GM12878 (cell line): ENCODE results near the gene LCE3C. TPM values are rescaled to one million over a fixed set of nuclear protein-coding genes. Genes with fewer than 3 reads are reported as not detected.

Experiments
- ATAC-seq: fragments of 200-7000 bp; cut with Tn5 transposase; 3 replicates; pipeline ENCODE4 v1.9.1; 2020; ENCODE audit warnings: mild to moderate bottlenecking, moderate library complexity
- BruUV-seq: library from RNA; stranded (reverse); fragments of 400-500 nt; replicated peaks from 2 replicates; lab custom pipeline; 2021; lab: Mats Ljungman, UMichigan
- CTCF ChIA-PET: fragments of 300-600 bp; sonication (Branson Sonifier 250); formaldehyde crosslinking; extraction: SDS; loops from one replicate; lab custom pipeline; 2021; ENCODE audit warnings: inconsistent platforms; lab: Yijun Ruan, JAX
- POLR2A ChIA-PET: fragments of 350-600 bp; formaldehyde crosslinking; extraction: SDS; loops from one replicate; lab custom pipeline; 2021; ENCODE audit warnings: inconsistent platforms; lab: Charles Lee
- RAD21 ChIA-PET: fragments of 300-600 bp; sonication (Branson Sonifier 250); formaldehyde crosslinking; loops from one replicate; lab custom pipeline; 2023; ENCODE audit warnings: antibody characterized with exemption; ENCODE audit not compliant: unreplicated experiment; lab: Charles Lee
- SMC1A ChIA-PET: fragments of 300-600 bp; sonication (Branson Sonifier 250); formaldehyde crosslinking; loops from one replicate; lab custom pipeline; 2023; ENCODE audit not compliant: unreplicated experiment, uncharacterized antibody; lab: Charles Lee
- DNase-seq: peaks from one replicate; pipeline ENCODE4 v3.0.0-alpha.2; 2011; ENCODE audit warnings: low read depth, low spot score
- FAIRE-seq: peaks from 3 replicates; lab custom pipeline; 2011; peaks lifted over from hg19 to GRCh38; lab: Jason Lieb, UNC
- H2AFZ ChIP-seq: 2 replicates; pipeline ENCODE4 v1.6.0; 2011; ENCODE audit warnings: low read depth, low read length, control low read depth; ENCODE audit not compliant: control insufficient read depth
- H3K27ac ChIP-seq: 2 replicates; pipeline ENCODE4 v1.5.1; 2011; ENCODE audit warnings: control low read depth; ENCODE audit not compliant: control insufficient read depth, insufficient read depth
- H3K27me3 ChIP-seq, 2 experiments: replicated peaks in 1 of 2; 2 replicates each; pipeline versions ENCODE4 v1.6.0 to v1.6.1; 2011; ENCODE audit warnings: low read length in 1 of 2; ENCODE audit not compliant: control insufficient read depth in 2 of 2, insufficient read depth in 2 of 2
- H3K36me3 ChIP-seq, 2 experiments: 2 replicates each; pipeline ENCODE4 v1.5.1; 2011; ENCODE audit warnings: low read length in 1 of 2; ENCODE audit not compliant: control insufficient read depth in 2 of 2, insufficient read depth in 2 of 2
- H3K4me1 ChIP-seq: 2 replicates; pipeline ENCODE4 v1.6.1; 2011; ENCODE audit warnings: mild to moderate bottlenecking, low read length, moderate library complexity, mixed read lengths; ENCODE audit not compliant: control insufficient read depth, insufficient read depth
- H3K4me2 ChIP-seq: 2 replicates; pipeline ENCODE4 v1.6.0; 2011; ENCODE audit warnings: control low read depth; ENCODE audit not compliant: control insufficient read depth, insufficient read depth
- H3K4me3 ChIP-seq: fragments of 200-600 bp; sonication (generic); 2 replicates; pipeline ENCODE4 v1.5.1; 2016
- H3K79me2 ChIP-seq: 2 replicates; pipeline ENCODE4 v1.6.0; 2011; ENCODE audit warnings: low read length; ENCODE audit not compliant: control insufficient read depth, insufficient read depth
- H3K9ac ChIP-seq: 2 replicates; pipeline ENCODE4 v1.8.0; 2011; ENCODE audit warnings: low read length, control low read depth, mixed read lengths; ENCODE audit not compliant: control insufficient read depth, insufficient read depth
- H3K9me3 ChIP-seq: replicated peaks from 3 replicates; pipeline ENCODE4 v1.5.1; 2011; ENCODE audit warnings: mild to moderate bottlenecking, low read length; ENCODE audit not compliant: control insufficient read depth, insufficient read depth
- H4K20me1 ChIP-seq: 2 replicates; pipeline ENCODE4 v1.6.0; 2011; ENCODE audit not compliant: control insufficient read depth, insufficient read depth
- BMI1 ChIP-seq: fragments of 450-650 bp; IDR thresholded peaks from 2 replicates; pipeline ENCODE4 v1.6.1; 2016; ENCODE audit warnings: mild to moderate bottlenecking, moderate library complexity, borderline replicate concordance
- CBX3 ChIP-seq: fragments of 200-600 bp; sonication (generic); IDR thresholded peaks from 2 replicates; pipeline ENCODE4 v1.6.1; 2016; ENCODE audit warnings: low read depth, borderline replicate concordance
- CHD1 ChIP-seq: IDR thresholded peaks from 2 replicates; pipeline ENCODE4 v1.6.1; 2012; ENCODE audit warnings: low read depth, low read length, improper control_type of control experiment
- EED ChIP-seq: sonication (generic); IDR thresholded peaks from 2 replicates; pipeline ENCODE4 v1.6.1; 2016; ENCODE audit warnings: antibody characterized with exemption, low read depth
- HDAC2 ChIP-seq: fragments of 200-600 bp; sonication (generic); IDR thresholded peaks from 2 replicates; pipeline ENCODE4 v1.6.1; 2017
- JUND ChIP-seq: IDR thresholded peaks from 2 replicates; pipeline ENCODE4 v1.6.1; 2012; ENCODE audit warnings: low read depth, mild to moderate bottlenecking, low read length, improper control_type of control experiment, moderate library complexity
- LARP7 ChIP-seq: fragments of 450-650 bp; IDR thresholded peaks from 2 replicates; pipeline ENCODE4 v1.6.1; 2017; ENCODE audit warnings: mild to moderate bottlenecking
- MEF2A ChIP-seq: IDR thresholded peaks from 2 replicates; pipeline ENCODE4 v1.6.1; 2011; ENCODE audit warnings: low read depth, mild to moderate bottlenecking, low read length, moderate library complexity; ENCODE audit not compliant: insufficient read depth
- MYB ChIP-seq: fragments of 150-350 bp; IDR thresholded peaks from 2 replicates; pipeline ENCODE4 v1.6.1; 2014; ENCODE audit warnings: mild to moderate bottlenecking, low read depth, low read length, borderline replicate concordance
- NFIC ChIP-seq: IDR thresholded peaks from 2 replicates; pipeline ENCODE4 v1.6.1; 2012; ENCODE audit warnings: low read depth, mild to moderate bottlenecking, inconsistent platforms, low read length, moderate library complexity
- RBBP5 ChIP-seq: fragments of 200-600 bp; sonication (generic); conservative IDR thresholded peaks from 2 replicates; pipeline ENCODE4 v1.6.1; 2016
- SP1 ChIP-seq: IDR thresholded peaks from one replicate; pipeline ENCODE4 v1.6.1; 2011; ENCODE audit warnings: low read depth, low read length
- ZNF207 ChIP-seq: fragments of 450-650 bp; IDR thresholded peaks from 2 replicates; pipeline ENCODE4 v1.6.1; 2014; ENCODE audit warnings: antibody characterized with exemption, mild to moderate bottlenecking, borderline replicate concordance
- ZNF622 ChIP-seq: fragments of 450-650 bp; IDR thresholded peaks from 2 replicates; pipeline ENCODE4 v1.6.1; 2017; ENCODE audit warnings: mild to moderate bottlenecking, inconsistent platforms
- WGBS: methylation state at CpG from one replicate; pipeline ENCODE4 v1.1.6; 2016; ENCODE audit warnings: low lambda C conversion rate; ENCODE audit not compliant: insufficient replicate concordance, insufficient coverage; ENCODE audit errors: missing lambda C conversion rate; 5-methylcytosine and 5-hydroxymethylcytosine counted together
- in situ Hi-C: fragments of 300-500 bp; cut with MboI; formaldehyde crosslinking; loops from 9 replicates; pipeline ENCODE4 v1.14.3; 2018; ENCODE audit warnings: mixed read lengths
- intact Hi-C: fragments of 100-400 bp; cut with micrococcal nuclease; formaldehyde crosslinking; loops from one replicate; pipeline ENCODE4 v1.14.2; 2022; ENCODE audit not compliant: unreplicated experiment
- polyA plus RNA-seq, 11 experiments: library from polyadenylated mRNA; depleted of rRNA in 4 of 11; unstranded in 6 of 11; stranded (reverse) in 5 of 11; fragments of >200 nt; fragmentation: Nextera tagmentation in 4 of 11; fragmentation: Illumina TruSeq in 1 of 11; extraction: Ambion mirVana in 4 of 11; extraction: Trizol in 1 of 11; gene quantifications; 1 replicate in 1 of 11; 2 replicates in 10 of 11; pipeline versions ENCODE4 v1.2.1 to v1.2.3, GENCODE V29; 2011 to 2016; ENCODE audit warnings: inconsistent platforms in 2 of 11, missing spikeins in 2 of 11, low read depth in 1 of 11
- total RNA-seq, 4 experiments: library from RNA; depleted of rRNA in 3 of 4; stranded (reverse); fragments of >200 nt in 3 of 4; fragmentation: Illumina TruSeq in 1 of 4; extraction: Trizol in 1 of 4; gene quantifications; 2 replicates each; pipeline versions ENCODE4 v1.2.1 to v1.2.3, GENCODE V29; 2013 to 2021
- TF ChIP-seq, protein P1 (sequence below): IDR thresholded peaks from 2 replicates; pipeline ENCODE4 v1.6.1; 2012; ENCODE audit warnings: low read depth, low read length, improper control_type of control experiment
- TF ChIP-seq, protein P2 (sequence below), 3 experiments: IDR thresholded peaks in 2 of 3; conservative IDR thresholded peaks in 1 of 3; 2 replicates each; pipeline ENCODE4 v1.5.1; 2011; ENCODE audit warnings: low read depth in 3 of 3, low read length in 3 of 3, mild to moderate bottlenecking in 3 of 3, control low read depth in 2 of 3, moderate library complexity in 2 of 3, inconsistent platforms in 1 of 3, mixed read lengths in 1 of 3; ENCODE audit not compliant: control insufficient read depth in 2 of 3, insufficient read depth in 1 of 3; ENCODE audit errors: extremely low read depth in 1 of 3
- TF ChIP-seq, protein P3 (sequence below): fragments of 450-650 bp; IDR thresholded peaks from 2 replicates; pipeline ENCODE4 v1.6.1; 2016; ENCODE audit warnings: mild to moderate bottlenecking

LCE3C gene
- total and polyA plus RNA-seq, 10 of the 15 experiments (the other 5 are each of a cell fraction or from before 2014, with no cell fraction given): not detected

DNA sequence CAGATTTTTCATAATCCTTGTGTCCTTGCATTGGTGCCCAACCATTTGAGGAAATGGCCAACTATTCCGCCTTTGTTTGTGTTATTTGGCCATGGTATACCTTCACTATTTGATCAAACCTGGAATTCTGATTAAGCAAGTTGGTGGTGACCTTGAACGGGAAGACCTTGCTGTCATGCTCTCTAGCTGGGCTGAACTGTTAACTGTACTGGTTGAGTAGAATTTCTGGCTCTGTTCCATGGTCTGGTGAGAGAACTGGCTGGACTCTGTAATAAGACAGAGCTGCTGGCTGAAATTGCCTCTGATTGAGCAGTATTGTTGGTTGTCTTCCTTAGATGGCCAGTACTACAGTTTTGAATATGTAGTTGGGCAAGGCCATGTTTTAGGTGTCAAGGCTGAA is 3.0 kb upstream of the LCE3C start:
- POLR2A ChIA-PET: no interaction called here
- SMC1A ChIA-PET: no interaction called here
- intact Hi-C loops: no loop called here
- Histone ChIP-seq H3K4me3 (no peak overlapping the region), H4K20me1 (no peaks in the 10 kb centered on the region), H3K79me2 (no peaks in the 10 kb centered on the region), H3K4me2 (no peak overlapping the region), H3K27me3 (no peaks in the 10 kb centered on the region), H3K4me1 (no peaks in the 10 kb centered on the region), H2AFZ (no peak overlapping the region), H3K27ac (no peak overlapping the region), H3K9ac (no peak overlapping the region), H3K36me3 (no peaks in the 10 kb centered on the region), H3K9me3 (no peaks in the 10 kb centered on the region)
- RAD21 ChIA-PET: no interaction called here
- in situ Hi-C loops: no loop called here
- DNase-seq (no peak), FAIRE-seq (no peak), ATAC-seq (no peak)
- no TSS peak for BruUV-seq
- 0% methylated on average over 2 of the region's 2 CpGs for WGBS
- CTCF ChIA-PET: no interaction called here
- TF ChIP-seq CBX3: no peak
- no peak for TF ChIP-seq NFIC
- no peak for TF ChIP-seq EED

DNA sequence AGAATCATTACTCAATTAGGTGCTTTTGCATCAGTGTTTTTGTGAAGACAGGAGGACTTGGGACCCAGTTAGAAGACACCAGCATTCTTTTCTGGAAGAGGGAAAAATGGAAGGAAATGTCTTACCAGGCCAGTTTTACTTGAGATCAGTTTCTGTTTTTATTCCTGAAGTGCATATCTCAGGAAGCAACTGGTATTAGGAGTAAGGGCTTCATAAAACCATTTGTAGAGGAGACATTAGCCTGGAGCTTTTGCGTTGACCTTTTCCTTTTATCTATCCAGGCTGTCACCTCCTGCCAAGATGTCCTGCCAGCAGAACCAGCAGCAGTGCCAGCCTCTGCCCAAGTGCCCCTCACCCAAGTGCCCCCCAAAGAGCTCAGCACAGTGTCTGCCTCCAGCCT is 13.5 kb downstream of the LCE3C start, which contains the start of gene LCE3B:
Gene LCE3B (plus strand): TSS at position 301 of the 400 bp plus-strand sequence. CDS start 0 bp downstream, at position 301.
- POLR2A ChIA-PET: no interaction called here
- no peak within 1 kb of the TSS for H3K9ac ChIP-seq
- no peak within 1 kb of the TSS for H3K4me3 ChIP-seq
- in situ Hi-C loops: no loop called here
- H3K27ac ChIP-seq: no peak within 1 kb of the TSS
- no peak for ATAC-seq
- FAIRE-seq: no peak
- RAD21 ChIA-PET: no interaction called here
- SMC1A ChIA-PET: no interaction called here
- no peaks in the 10 kb centered on the region; the same call in 2 of the 3 replicates for H3K9me3 ChIP-seq
- no peaks in the 10 kb centered on the region for H4K20me1 ChIP-seq
- H3K4me1 ChIP-seq: no peaks in the 10 kb centered on the region
- CTCF ChIA-PET: no interaction called here
- no peaks in the 10 kb centered on the region for H3K36me3 ChIP-seq
- no peaks in the 10 kb centered on the region for H3K27me3 ChIP-seq
- no peaks in the 10 kb centered on the region for H3K79me2 ChIP-seq
- BruUV-seq: no TSS peak
- WGBS: 17% methylated on average over 1 of the region's 1 CpG
- intact Hi-C loops: no loop called here
- no peak within 1 kb of the TSS for H2AFZ ChIP-seq
- no peak for DNase-seq
- no peak within 1 kb of the TSS for H3K4me2 ChIP-seq
- TF ChIP-seq SP1: no peak
- no peak for TF ChIP-seq RBBP5
- no peak for TF ChIP-seq MEF2A
- no peak for TF ChIP-seq MYB
- TF ChIP-seq, protein P1, sequence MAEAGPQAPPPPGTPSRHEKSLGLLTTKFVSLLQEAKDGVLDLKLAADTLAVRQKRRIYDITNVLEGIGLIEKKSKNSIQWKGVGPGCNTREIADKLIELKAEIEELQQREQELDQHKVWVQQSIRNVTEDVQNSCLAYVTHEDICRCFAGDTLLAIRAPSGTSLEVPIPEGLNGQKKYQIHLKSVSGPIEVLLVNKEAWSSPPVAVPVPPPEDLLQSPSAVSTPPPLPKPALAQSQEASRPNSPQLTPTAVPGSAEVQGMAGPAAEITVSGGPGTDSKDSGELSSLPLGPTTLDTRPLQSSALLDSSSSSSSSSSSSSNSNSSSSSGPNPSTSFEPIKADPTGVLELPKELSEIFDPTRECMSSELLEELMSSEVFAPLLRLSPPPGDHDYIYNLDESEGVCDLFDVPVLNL: no peak
- no peak for TF ChIP-seq HDAC2
- no peak for TF ChIP-seq CHD1
- TF ChIP-seq, protein P2, sequence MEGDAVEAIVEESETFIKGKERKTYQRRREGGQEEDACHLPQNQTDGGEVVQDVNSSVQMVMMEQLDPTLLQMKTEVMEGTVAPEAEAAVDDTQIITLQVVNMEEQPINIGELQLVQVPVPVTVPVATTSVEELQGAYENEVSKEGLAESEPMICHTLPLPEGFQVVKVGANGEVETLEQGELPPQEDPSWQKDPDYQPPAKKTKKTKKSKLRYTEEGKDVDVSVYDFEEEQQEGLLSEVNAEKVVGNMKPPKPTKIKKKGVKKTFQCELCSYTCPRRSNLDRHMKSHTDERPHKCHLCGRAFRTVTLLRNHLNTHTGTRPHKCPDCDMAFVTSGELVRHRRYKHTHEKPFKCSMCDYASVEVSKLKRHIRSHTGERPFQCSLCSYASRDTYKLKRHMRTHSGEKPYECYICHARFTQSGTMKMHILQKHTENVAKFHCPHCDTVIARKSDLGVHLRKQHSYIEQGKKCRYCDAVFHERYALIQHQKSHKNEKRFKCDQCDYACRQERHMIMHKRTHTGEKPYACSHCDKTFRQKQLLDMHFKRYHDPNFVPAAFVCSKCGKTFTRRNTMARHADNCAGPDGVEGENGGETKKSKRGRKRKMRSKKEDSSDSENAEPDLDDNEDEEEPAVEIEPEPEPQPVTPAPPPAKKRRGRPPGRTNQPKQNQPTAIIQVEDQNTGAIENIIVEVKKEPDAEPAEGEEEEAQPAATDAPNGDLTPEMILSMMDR (IDR thresholded peaks at IDR 0.05 in 2 of 3, conservative IDR thresholded peaks at IDR 0.05 in 1 of 3; ENCODE audit: control insufficient read depth in 2 of 3, extremely low read depth in 1 of 3, insufficient read depth in 1 of 3, low read depth in 3 of 3, low read length in 3 of 3): no peak
- no peak for TF ChIP-seq BMI1
- TF ChIP-seq ZNF622: no peak
- no peak for TF ChIP-seq LARP7
- TF ChIP-seq ZNF207: no peak
- TF ChIP-seq, protein P3, sequence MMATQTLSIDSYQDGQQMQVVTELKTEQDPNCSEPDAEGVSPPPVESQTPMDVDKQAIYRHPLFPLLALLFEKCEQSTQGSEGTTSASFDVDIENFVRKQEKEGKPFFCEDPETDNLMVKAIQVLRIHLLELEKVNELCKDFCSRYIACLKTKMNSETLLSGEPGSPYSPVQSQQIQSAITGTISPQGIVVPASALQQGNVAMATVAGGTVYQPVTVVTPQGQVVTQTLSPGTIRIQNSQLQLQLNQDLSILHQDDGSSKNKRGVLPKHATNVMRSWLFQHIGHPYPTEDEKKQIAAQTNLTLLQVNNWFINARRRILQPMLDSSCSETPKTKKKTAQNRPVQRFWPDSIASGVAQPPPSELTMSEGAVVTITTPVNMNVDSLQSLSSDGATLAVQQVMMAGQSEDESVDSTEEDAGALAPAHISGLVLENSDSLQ: no peak
- no peak for TF ChIP-seq JUND
